H1 (cell line): Measurements from ENCODE around the gene WSCD1. TPM values are rescaled to one million over a fixed set of nuclear protein-coding genes. Genes with fewer than 3 reads are reported as not detected.

Experiments
- CTCF ChIA-PET: fragments of 300-600 bp; sonication (Branson Sonifier 250); formaldehyde crosslinking; loops from one replicate; lab custom pipeline; 2021; ENCODE audit not compliant: partially characterized antibody; lab: Charles Lee
- POLR2A ChIA-PET: fragments of 300-600 bp; sonication (Branson Sonifier 250); formaldehyde crosslinking; loops from one replicate; lab custom pipeline; 2021; ENCODE audit warnings: inconsistent platforms; ENCODE audit not compliant: partially characterized antibody; lab: Charles Lee
- DNase-seq, 2 experiments: peaks; one replicate each; pipeline versions ENCODE4 v3.0.0 to v3.0.0-alpha.2; 2010 to 2022; ENCODE audit warnings: low spot score in 2 of 2, low read depth in 1 of 2, mixed read lengths in 1 of 2
- FAIRE-seq: peaks from 2 replicates; lab custom pipeline; 2011; peaks lifted over from hg19 to GRCh38; lab: Jason Lieb, UNC
- H2AFZ ChIP-seq: 2 replicates; pipeline ENCODE4 v1.8.1; 2012; ENCODE audit warnings: low read length, inconsistent platforms
- H2AK5ac ChIP-seq: 2 replicates; pipeline ENCODE4 v1.6.1; 2013; ENCODE audit warnings: low read depth, low read length
- H2BK120ac ChIP-seq: replicated peaks from 2 replicates; pipeline ENCODE3; 2013; ENCODE audit warnings: low read depth, low read length, inconsistent platforms
- H2BK12ac ChIP-seq: 2 replicates; pipeline ENCODE4 v1.6.1; 2013; ENCODE audit warnings: low read depth, low read length
- H2BK15ac ChIP-seq: 2 replicates; pipeline ENCODE4 v1.6.1; 2013; ENCODE audit warnings: low read length
- H2BK20ac ChIP-seq: 2 replicates; pipeline ENCODE4 v1.6.1; 2013; ENCODE audit warnings: low read length
- H2BK5ac ChIP-seq: 2 replicates; pipeline ENCODE4 v1.6.1; 2013; ENCODE audit warnings: low read depth, low read length
- H3K14ac ChIP-seq: 2 replicates; pipeline ENCODE4 v1.6.1; 2013; ENCODE audit warnings: inconsistent platforms; ENCODE audit not compliant: insufficient read length
- H3K18ac ChIP-seq: 2 replicates; pipeline ENCODE4 v1.6.1; 2013; ENCODE audit warnings: low read length; ENCODE audit errors: extremely low read depth
- H3K23ac ChIP-seq: 2 replicates; pipeline ENCODE4 v1.6.1; 2013; ENCODE audit warnings: inconsistent platforms; ENCODE audit not compliant: insufficient read length
- H3K23me2 ChIP-seq: 2 replicates; pipeline ENCODE4 v1.6.1; 2013; ENCODE audit warnings: low read depth, low read length
- H3K27ac ChIP-seq: 2 replicates; pipeline ENCODE4 v1.6.1; 2011; ENCODE audit warnings: low read depth, low read length, inconsistent platforms
- H3K27me3 ChIP-seq, 4 experiments: replicated peaks in 1 of 4; 1 replicate in 1 of 4; 2 replicates in 3 of 4; pipeline versions ENCODE4 v1.6.1 to v1.8.1; 2011 to 2013; ENCODE audit warnings: low read length in 3 of 4, mild to moderate bottlenecking in 3 of 4, inconsistent platforms in 2 of 4, mixed read lengths in 2 of 4, moderate library complexity in 1 of 4; ENCODE audit not compliant: control insufficient read depth in 3 of 4, insufficient read depth in 3 of 4; ENCODE audit errors: extremely low read depth in 1 of 4
- H3K36me3 ChIP-seq, 4 experiments: 2 replicates each; pipeline versions ENCODE4 v1.6.1 to v1.8.1; 2011 to 2013; ENCODE audit warnings: mild to moderate bottlenecking in 4 of 4, low read length in 3 of 4, moderate library complexity in 2 of 4, control low read depth in 1 of 4, inconsistent platforms in 1 of 4; ENCODE audit not compliant: insufficient read depth in 4 of 4, control insufficient read depth in 2 of 4
- H3K4ac ChIP-seq: replicated peaks from 2 replicates; pipeline ENCODE3; 2013; ENCODE audit warnings: low read length, low read depth, mixed read lengths, inconsistent platforms; ENCODE audit not compliant: insufficient read length
- H3K4me1 ChIP-seq, 4 experiments: replicated peaks in 1 of 4; 1 replicate in 1 of 4; 2 replicates in 3 of 4; pipeline versions ENCODE4 v1.6.1 to v1.8.1; 2011 to 2013; ENCODE audit warnings: low read length in 3 of 4, inconsistent platforms in 2 of 4, mixed read lengths in 1 of 4; ENCODE audit not compliant: insufficient read depth in 4 of 4, control insufficient read depth in 3 of 4
- H3K4me2 ChIP-seq, 2 experiments: 2 replicates each; pipeline versions ENCODE4 v1.6.1 to v1.8.1; 2011 to 2013; ENCODE audit warnings: low read depth in 2 of 2, low read length in 2 of 2, control low read depth in 1 of 2, inconsistent platforms in 1 of 2, mild to moderate bottlenecking in 1 of 2; ENCODE audit not compliant: insufficient read depth in 1 of 2
- H3K4me3 ChIP-seq, 4 experiments: fragments of 200-600, 300-600 bp in 1 of 4; sonication (generic), shearing (Covaris generic), sonication (Bioruptor Twin) in 1 of 4; 2 replicates each; pipeline versions ENCODE4 v1.5.1 to v1.8.1; 2011 to 2016; ENCODE audit warnings: low read length in 4 of 4, low read depth in 3 of 4, control low read depth in 2 of 4, inconsistent platforms in 2 of 4, mild to moderate bottlenecking in 2 of 4, mixed read lengths in 1 of 4, moderate library complexity in 1 of 4; ENCODE audit not compliant: insufficient read depth in 2 of 4; ENCODE audit errors: extremely low read depth in 1 of 4
- H3K56ac ChIP-seq: replicated peaks from 2 replicates; pipeline ENCODE3; 2013; ENCODE audit warnings: low read depth, mild to moderate bottlenecking, mixed read lengths, low read length, inconsistent platforms; ENCODE audit not compliant: insufficient read length
- H3K79me1 ChIP-seq: 2 replicates; pipeline ENCODE4 v1.6.1; 2013; ENCODE audit warnings: low read depth, low read length, control low read depth
- H3K79me2 ChIP-seq, 2 experiments: 2 replicates each; pipeline versions ENCODE4 v1.6.1 to v1.8.1; 2012 to 2013; ENCODE audit warnings: low read length in 2 of 2, mild to moderate bottlenecking in 2 of 2, inconsistent platforms in 1 of 2; ENCODE audit not compliant: insufficient read depth in 2 of 2, control insufficient read depth in 1 of 2
- H3K9ac ChIP-seq, 4 experiments: replicated peaks in 1 of 4; 1 replicate in 1 of 4; 2 replicates in 3 of 4; pipeline versions ENCODE4 v1.6.1 to v1.8.1; 2011 to 2013; ENCODE audit warnings: low read depth in 3 of 4, low read length in 3 of 4, control low read depth in 2 of 4, mild to moderate bottlenecking in 2 of 4, moderate library complexity in 2 of 4, inconsistent platforms in 1 of 4; ENCODE audit errors: extremely low read depth in 1 of 4
- H3K9me3 ChIP-seq, 2 experiments: 2 replicates each; pipeline versions ENCODE4 v1.6.1 to v1.8.1; 2012 to 2013; ENCODE audit warnings: mild to moderate bottlenecking in 2 of 2, moderate library complexity in 2 of 2, control low read depth in 1 of 2, inconsistent platforms in 1 of 2, low read depth in 1 of 2, low read length in 1 of 2, mixed read lengths in 1 of 2; ENCODE audit not compliant: insufficient read depth in 2 of 2
- H4K20me1 ChIP-seq, 2 experiments: replicated peaks in 1 of 2; 2 replicates each; pipeline versions ENCODE3 to v1.8.1; 2011 to 2013; ENCODE audit warnings: inconsistent platforms in 2 of 2, low read length in 2 of 2, mild to moderate bottlenecking in 1 of 2; ENCODE audit not compliant: insufficient read depth in 2 of 2, control insufficient read depth in 1 of 2
- H4K5ac ChIP-seq: 2 replicates; pipeline ENCODE4 v1.6.1; 2013; ENCODE audit warnings: low read length, low read depth, mixed read lengths, inconsistent platforms; ENCODE audit not compliant: insufficient read length
- H4K8ac ChIP-seq: 2 replicates; pipeline ENCODE4 v1.8.0; 2013; ENCODE audit warnings: mild to moderate bottlenecking, moderate library complexity, low read length, inconsistent platforms; ENCODE audit not compliant: insufficient read depth; ENCODE audit errors: extremely low read depth
- H4K91ac ChIP-seq: replicated peaks from 2 replicates; pipeline ENCODE3; 2013; ENCODE audit warnings: low read length, mixed read lengths, inconsistent platforms; ENCODE audit not compliant: insufficient read length
- BCL11A ChIP-seq, 2 experiments: IDR thresholded peaks; one replicate each; pipeline ENCODE4 v1.6.1; 2011; ENCODE audit warnings: low read depth in 2 of 2, low read length in 2 of 2, mild to moderate bottlenecking in 2 of 2
- CHD2 ChIP-seq: IDR thresholded peaks from 2 replicates; pipeline ENCODE4 v1.6.1; 2012; ENCODE audit warnings: low read length, improper control_type of control experiment
- CREB1 ChIP-seq: IDR thresholded peaks from 2 replicates; pipeline ENCODE4 v1.6.1; 2012; ENCODE audit warnings: inconsistent platforms
- EGR1 ChIP-seq: IDR thresholded peaks from 2 replicates; pipeline ENCODE4 v1.6.1; 2011; ENCODE audit warnings: low read depth, low read length, borderline replicate concordance
- GABPA ChIP-seq: IDR thresholded peaks from 2 replicates; pipeline ENCODE4 v1.6.1; 2011; ENCODE audit warnings: mild to moderate bottlenecking, low read length, moderate library complexity, borderline replicate concordance; ENCODE audit not compliant: insufficient read depth
- HDAC6 ChIP-seq: IDR thresholded peaks from one replicate; pipeline ENCODE4 v1.7.1; 2012; ENCODE audit warnings: low read depth, mild to moderate bottlenecking, inconsistent platforms, low read length, moderate library complexity
- JUN ChIP-seq: IDR thresholded peaks from 2 replicates; pipeline ENCODE4 v1.6.1; 2011; ENCODE audit warnings: low read depth, mild to moderate bottlenecking, improper control_type of control experiment, low read length
- KDM5A ChIP-seq: fragments of 200-600 bp; IDR thresholded peaks from 2 replicates; pipeline ENCODE4 v1.7.1; 2012; ENCODE audit warnings: mild to moderate bottlenecking, low read length, inconsistent platforms, mixed read lengths
- POLR2AphosphoS5 ChIP-seq: IDR thresholded peaks from 2 replicates; pipeline ENCODE4 v1.6.1; 2011; ENCODE audit warnings: low read depth, low read length
- SIRT6 ChIP-seq: IDR thresholded peaks from one replicate; pipeline ENCODE4 v1.7.1; 2012; ENCODE audit warnings: low read length, inconsistent platforms
- SIX5 ChIP-seq: IDR thresholded peaks from 2 replicates; pipeline ENCODE4 v1.6.1; 2011; ENCODE audit warnings: mild to moderate bottlenecking, low read depth, low read length
- WGBS, 2 experiments: shearing (Covaris generic) in 1 of 2; methylation state at CpG; one replicate each; pipeline versions ENCODE4 v1.1.6 to v1.1.7; 2013 to 2015; ENCODE audit warnings: low lambda C conversion rate in 2 of 2, mixed read lengths in 2 of 2, inconsistent platforms in 1 of 2, low coverage in 1 of 2, missing lambda C conversion rate in 1 of 2; ENCODE audit not compliant: insufficient replicate concordance in 2 of 2, insufficient coverage in 1 of 2, insufficient read length in 1 of 2; ENCODE audit errors: extremely low coverage in 1 of 2, missing lambda C conversion rate in 1 of 2; 5-methylcytosine and 5-hydroxymethylcytosine counted together
- polyA plus RNA-seq, 7 experiments: library from polyadenylated mRNA; depleted of rRNA in 3 of 7; stranded (reverse) in 5 of 7; unstranded in 2 of 7; fragments of >200 nt in 5 of 7; fragments of 200-250 nt in 2 of 7; gene quantifications; 1 replicate in 5 of 7; 2 replicates in 1 of 7; 4 replicates in 1 of 7; pipeline versions ENCODE4 v1.2.1 to v1.2.3, GENCODE V29; 2011 to 2013; ENCODE audit warnings: missing spikeins in 2 of 7, mixed read lengths in 2 of 7
- total RNA-seq: library from RNA; stranded (reverse); fragmentation: NEBNext Ultra II Directional; extraction: Animal tissue kit (Norgen Biotek cat#: 25700); gene quantifications from 2 replicates; pipeline ENCODE4 v1.2.1, GENCODE V29; 2021
- TF ChIP-seq, protein P1 (sequence below): IDR thresholded peaks from 2 replicates; pipeline ENCODE4 v1.6.1; 2012; ENCODE audit warnings: inconsistent platforms
- TF ChIP-seq, protein P2 (sequence below): IDR thresholded peaks from 2 replicates; pipeline ENCODE4 v1.6.1; 2012; ENCODE audit warnings: inconsistent platforms

Gene WSCD1
- total and polyA plus RNA-seq, 2 of the 8 experiments (the other 6 are each of a cell fraction or from before 2014, with no cell fraction given), result 21.9 to 39.0 TPM

DNA sequence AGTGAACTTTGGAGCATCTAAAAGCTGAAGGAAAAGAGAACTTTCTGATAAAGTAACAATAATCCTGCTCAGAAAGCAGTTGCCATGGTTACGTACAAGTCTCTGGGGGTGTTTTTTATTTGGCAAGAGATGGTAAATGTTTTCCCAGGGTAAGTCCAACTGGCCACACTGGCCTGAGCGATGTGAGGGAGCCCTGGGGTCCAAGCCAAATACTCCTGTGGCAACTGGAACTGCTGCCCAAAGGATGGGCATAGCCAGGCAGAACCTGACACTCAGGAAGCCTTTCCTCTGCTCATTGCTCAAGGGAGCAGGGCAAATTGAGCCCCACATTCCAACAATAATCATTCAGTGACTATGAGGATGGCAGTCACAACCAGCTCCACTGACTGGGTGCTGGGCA, 26.8 kb upstream of the WSCD1 start:
- no peak overlapping the region for H3K4me2 ChIP-seq
- CTCF ChIA-PET, result interaction anchor here (0.6 to 1.5 kb wide), 3 partner anchors 163 to 250 kb away, joined by 4 to 5 read pairs (median 4); no protein-coding TSS in a partner anchor
- no peak overlapping the region for H3K4ac ChIP-seq
- no peak for DNase-seq
- H3K18ac ChIP-seq, result no peak overlapping the region
- H3K9me3 ChIP-seq, result no peaks in the 10 kb centered on the region
- H3K27me3 ChIP-seq, result no peaks in the 10 kb centered on the region
- no peak overlapping the region for H2BK15ac ChIP-seq
- H3K14ac ChIP-seq, result no peak overlapping the region
- H4K5ac ChIP-seq, result no peak overlapping the region
- no peak overlapping the region for H2AK5ac ChIP-seq
- no peaks in the 10 kb centered on the region for H3K23me2 ChIP-seq
- H3K79me2 ChIP-seq, result no peaks in the 10 kb centered on the region
- no peak overlapping the region for H2BK5ac ChIP-seq
- 91% methylated on average over 2 of the region's 2 CpGs; no CpG with 5 or more reads in 1 of the 2 experiments for WGBS, 2 experiments
- H2BK20ac ChIP-seq, result no peak overlapping the region
- H3K36me3 ChIP-seq, result no peaks in the 10 kb centered on the region
- H2BK120ac ChIP-seq, result no peak overlapping the region
- H3K79me1 ChIP-seq, result no peaks in the 10 kb centered on the region
- H3K4me1 ChIP-seq, result no peaks in the 10 kb centered on the region; a peak in 1 of 7 replicates
- H3K23ac ChIP-seq, result no peak overlapping the region
- H3K56ac ChIP-seq, result no peak overlapping the region
- H4K20me1 ChIP-seq, result no peaks in the 10 kb centered on the region
- no peak overlapping the region for H4K8ac ChIP-seq
- TF ChIP-seq SIRT6 (no peak), BCL11A (IDR thresholded peaks at IDR 0.05; ENCODE audit: low read depth in 2 of 2, low read length in 2 of 2) (no peak), CREB1 (no peak), EGR1 (no peak), POLR2AphosphoS5 (no peak), HDAC6 (no peak), SIX5 (no peak), JUN (no peak), CHD2 (no peak), KDM5A (no peak), GABPA (no peak)
- TF ChIP-seq, protein P1, sequence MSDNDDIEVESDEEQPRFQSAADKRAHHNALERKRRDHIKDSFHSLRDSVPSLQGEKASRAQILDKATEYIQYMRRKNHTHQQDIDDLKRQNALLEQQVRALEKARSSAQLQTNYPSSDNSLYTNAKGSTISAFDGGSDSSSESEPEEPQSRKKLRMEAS, result no peak
- TF ChIP-seq, protein P2, sequence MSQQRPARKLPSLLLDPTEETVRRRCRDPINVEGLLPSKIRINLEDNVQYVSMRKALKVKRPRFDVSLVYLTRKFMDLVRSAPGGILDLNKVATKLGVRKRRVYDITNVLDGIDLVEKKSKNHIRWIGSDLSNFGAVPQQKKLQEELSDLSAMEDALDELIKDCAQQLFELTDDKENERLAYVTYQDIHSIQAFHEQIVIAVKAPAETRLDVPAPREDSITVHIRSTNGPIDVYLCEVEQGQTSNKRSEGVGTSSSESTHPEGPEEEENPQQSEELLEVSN, result no peak
- H4K91ac ChIP-seq, result no peak overlapping the region
- no peak overlapping the region for H3K27ac ChIP-seq
- no peak overlapping the region for H2AFZ ChIP-seq
- no peak overlapping the region for H2BK12ac ChIP-seq
- POLR2A ChIA-PET, result no interaction called here
- H3K4me3 ChIP-seq, result no peak overlapping the region
- no peak for FAIRE-seq
- no peak overlapping the region for H3K9ac ChIP-seq
